Measurements from ENCODE around the gene LRRC51.

DNA sequence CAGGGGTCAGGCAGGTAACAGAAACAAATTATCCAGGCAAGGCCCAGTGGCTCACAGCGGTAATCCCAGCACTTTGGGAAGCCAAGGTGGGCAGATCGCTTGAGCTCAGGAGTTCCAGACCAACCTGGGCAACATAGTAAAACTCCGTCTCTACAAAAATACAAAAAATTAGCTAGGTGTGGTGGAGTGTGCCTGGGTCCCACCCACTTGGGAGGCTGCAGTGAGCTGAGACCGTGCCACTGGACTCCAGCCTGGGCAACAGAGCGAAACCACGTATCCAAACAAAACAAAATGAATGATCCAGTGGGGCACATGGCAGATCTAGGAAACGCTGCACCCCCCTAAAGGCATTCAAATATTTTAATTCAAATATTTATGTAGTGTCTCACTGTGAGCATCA is 10.2 kb upstream of the LRRC51 start:
- TF ChIP-seq POLR2AphosphoS5 (IDR thresholded peaks at IDR 0.05) (no peak), POLR2A (IDR thresholded peaks at IDR 0.05) (no peak)

Measured in transverse colon (tissue), 3 donors.